ENCODE results near the gene C9orf153. TPM values are rescaled to one million over a fixed set of nuclear protein-coding genes. Genes with fewer than 3 reads are reported as not detected.

The C9orf153 gene
- total and polyA plus RNA-seq, 2 of the 8 experiments (the other 6 are each of a cell fraction or from before 2014, with no cell fraction given) = not detected

- TF ChIP-seq NANOG (IDR thresholded peaks at IDR 0.05; ENCODE audit: insufficient read depth, low read depth, low read length, poor library complexity, severe bottlenecking) (no peak), GABPA (IDR thresholded peaks at IDR 0.05; ENCODE audit: borderline replicate concordance, insufficient read depth, low read length) (no peak), SRF (IDR thresholded peaks at IDR 0.05; ENCODE audit: low read depth, low read length) (no peak)
These were observed 12.8 kb upstream of the C9orf153 start (continued) for GRCh38 chr9:86272221-86272620.

Measured in H1 (cell line).